Effector memory CD8-positive, alpha-beta T cell (primary cell): ENCODE data around the gene NDUFV1.
"Not testable (repeated sequence)": the region's sequence is repeated elsewhere in the genome, so short reads cannot be mapped to it uniquely, and the experiment has no call there.

Source experiments
- ATAC-seq: fragments of 150-1000 bp; cut with Tn5 transposase; replicated peaks from 2 replicates; pipeline ENCODE4 v1.10.0; 2021; ENCODE audit warnings: mild to moderate bottlenecking, moderate library complexity
- DNase-seq, 3 experiments: peaks; one replicate each; pipeline ENCODE4 v3.0.0; 2021
- H3K27ac Mint-ChIP-seq, 2 donors: one replicate each; pipeline ENCODE4 v1.8.0; 2022; ENCODE audit warnings: mild to moderate bottlenecking in 2 of 2, mixed read lengths in 2 of 2, moderate library complexity in 2 of 2
- H3K27me3 Mint-ChIP-seq, 2 donors: one replicate each; pipeline ENCODE4 v1.8.0; 2022; ENCODE audit warnings: mixed read lengths in 2 of 2
- H3K36me3 Mint-ChIP-seq: one replicate; pipeline ENCODE4 v1.8.0; 2022; ENCODE audit warnings: mild to moderate bottlenecking, moderate library complexity, mixed read lengths; ENCODE audit not compliant: insufficient read depth
- H3K4me1 Mint-ChIP-seq, 2 donors: one replicate each; pipeline ENCODE4 v1.8.0; 2022; ENCODE audit warnings: low read depth in 2 of 2, mixed read lengths in 2 of 2
- H3K4me3 Mint-ChIP-seq, 2 donors: one replicate each; pipeline ENCODE4 v1.8.0; 2022; ENCODE audit warnings: mild to moderate bottlenecking in 2 of 2, mixed read lengths in 2 of 2, moderate library complexity in 2 of 2
- H3K9me3 Mint-ChIP-seq, 2 donors: one replicate each; pipeline ENCODE4 v1.8.0; 2022; ENCODE audit warnings: mixed read lengths in 2 of 2

Gene NDUFV1

DNA sequence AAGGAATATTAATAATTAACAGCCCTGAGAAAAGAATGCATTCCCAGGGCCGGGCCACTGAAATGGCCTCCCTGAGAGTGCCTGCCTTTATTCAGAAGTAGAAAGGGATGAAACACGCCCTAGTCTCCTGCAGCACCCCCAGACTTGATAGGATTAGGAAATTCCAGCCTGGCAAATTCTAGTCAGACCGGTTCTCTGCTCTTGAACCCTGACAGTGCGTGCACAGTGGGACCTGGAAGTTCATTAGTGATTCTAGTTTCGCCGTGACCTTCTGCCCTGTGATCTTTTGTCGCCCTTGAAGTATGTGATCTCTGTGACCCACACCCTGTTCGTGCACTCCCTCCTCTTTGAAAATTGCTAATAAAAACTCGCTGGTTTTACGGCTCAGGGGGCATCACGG lies 25.3 kb upstream of the NDUFV1 start:
- DNase-seq = no peak
- H3K27ac Mint-ChIP-seq = no peak overlapping the region
- ATAC-seq = no peak
- peaks cover 15% of the 10 kb centered on the region for H3K36me3 Mint-ChIP-seq
- no peaks in the 10 kb centered on the region for H3K9me3 Mint-ChIP-seq
- H3K27me3 Mint-ChIP-seq = peaks cover 0 to 13% of the 10 kb centered on the region in 2 donors
- peaks cover 29 to 38% of the 10 kb centered on the region in 2 donors for H3K4me1 Mint-ChIP-seq
- H3K4me3 Mint-ChIP-seq = no peak overlapping the region

DNA sequence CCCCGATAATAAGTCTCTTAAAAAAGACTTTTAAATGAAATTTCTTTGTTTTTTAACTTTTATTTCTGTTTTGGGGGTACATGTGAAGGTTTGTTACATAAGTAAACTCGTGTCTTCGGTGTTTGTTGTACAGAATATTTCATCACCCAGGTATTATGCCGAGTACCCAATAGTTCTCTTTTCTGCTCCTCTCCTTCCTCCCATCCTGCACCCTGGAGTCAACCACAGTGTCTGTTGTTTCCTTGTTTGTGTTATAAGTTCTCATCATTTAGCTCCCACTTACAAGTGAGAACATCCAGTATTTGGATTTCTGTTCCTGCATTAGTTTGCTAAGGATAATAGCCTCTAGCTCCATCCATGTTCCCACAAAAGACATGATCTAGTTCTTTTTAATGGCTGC lies 24.7 kb upstream of the NDUFV1 start:
- H3K4me1 Mint-ChIP-seq = peaks cover 29 to 39% of the 10 kb centered on the region in 2 donors
- no peak for ATAC-seq
- no peaks in the 10 kb centered on the region for H3K9me3 Mint-ChIP-seq
- no peak for DNase-seq
- H3K36me3 Mint-ChIP-seq = peaks cover 20% of the 10 kb centered on the region
- peaks cover 0 to 8% of the 10 kb centered on the region in 2 donors for H3K27me3 Mint-ChIP-seq
- H3K27ac Mint-ChIP-seq = peak overlapping the region in 1 of 2 donors; percentile 54
- H3K4me3 Mint-ChIP-seq = peak overlapping the region; percentile 79 to 85

DNA sequence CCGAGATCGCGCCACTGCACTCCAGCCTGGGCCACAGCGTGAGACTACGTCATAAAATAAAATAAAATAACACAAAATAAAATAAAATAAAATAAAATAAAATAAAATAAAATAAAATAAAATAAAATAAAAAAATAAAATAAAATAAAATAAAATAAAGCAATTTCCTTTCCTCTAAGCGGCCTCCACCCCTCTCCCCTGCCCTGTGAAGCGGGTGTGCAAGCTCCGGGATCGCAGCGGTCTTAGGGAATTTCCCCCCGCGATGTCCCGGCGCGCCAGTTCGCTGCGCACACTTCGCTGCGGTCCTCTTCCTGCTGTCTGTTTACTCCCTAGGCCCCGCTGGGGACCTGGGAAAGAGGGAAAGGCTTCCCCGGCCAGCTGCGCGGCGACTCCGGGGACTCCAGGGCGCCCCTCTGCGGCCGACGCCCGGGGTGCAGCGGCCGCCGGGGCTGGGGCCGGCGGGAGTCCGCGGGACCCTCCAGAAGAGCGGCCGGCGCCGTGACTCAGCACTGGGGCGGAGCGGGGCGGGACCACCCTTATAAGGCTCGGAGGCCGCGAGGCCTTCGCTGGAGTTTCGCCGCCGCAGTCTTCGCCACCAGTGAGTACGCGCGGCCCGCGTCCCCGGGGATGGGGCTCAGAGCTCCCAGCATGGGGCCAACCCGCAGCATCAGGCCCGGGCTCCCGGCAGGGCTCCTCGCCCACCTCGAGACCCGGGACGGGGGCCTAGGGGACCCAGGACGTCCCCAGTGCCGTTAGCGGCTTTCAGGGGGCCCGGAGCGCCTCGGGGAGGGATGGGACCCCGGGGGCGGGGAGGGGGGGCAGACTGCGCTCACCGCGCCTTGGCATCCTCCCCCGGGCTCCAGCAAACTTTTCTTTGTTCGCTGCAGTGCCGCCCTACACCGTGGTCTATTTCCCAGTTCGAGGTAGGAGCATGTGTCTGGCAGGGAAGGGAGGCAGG lies 23.2 kb upstream of the NDUFV1 start, which contains the start of gene GSTP1:
TSS of gene GSTP1 (plus strand) at position 566 of the 958 bp plus-strand sequence. CDS start at position 598, 32 bp downstream.
- no peaks in the 10 kb centered on the region for H3K9me3 Mint-ChIP-seq
- ATAC-seq (peak; percentile 90), DNase-seq (peak; percentile 66 to 70 (median 66))
- peaks cover 20% of the 10 kb centered on the region for H3K36me3 Mint-ChIP-seq
- peaks cover 29 to 43% of the 10 kb centered on the region in 2 donors for H3K4me1 Mint-ChIP-seq
- H3K27me3 Mint-ChIP-seq = no peaks in the 10 kb centered on the region
- H3K4me3 Mint-ChIP-seq = peak within 1 kb of the TSS; percentile 79 to 85
- H3K27ac Mint-ChIP-seq = peak within 1 kb of the TSS; percentile 84 to 88

DNA sequence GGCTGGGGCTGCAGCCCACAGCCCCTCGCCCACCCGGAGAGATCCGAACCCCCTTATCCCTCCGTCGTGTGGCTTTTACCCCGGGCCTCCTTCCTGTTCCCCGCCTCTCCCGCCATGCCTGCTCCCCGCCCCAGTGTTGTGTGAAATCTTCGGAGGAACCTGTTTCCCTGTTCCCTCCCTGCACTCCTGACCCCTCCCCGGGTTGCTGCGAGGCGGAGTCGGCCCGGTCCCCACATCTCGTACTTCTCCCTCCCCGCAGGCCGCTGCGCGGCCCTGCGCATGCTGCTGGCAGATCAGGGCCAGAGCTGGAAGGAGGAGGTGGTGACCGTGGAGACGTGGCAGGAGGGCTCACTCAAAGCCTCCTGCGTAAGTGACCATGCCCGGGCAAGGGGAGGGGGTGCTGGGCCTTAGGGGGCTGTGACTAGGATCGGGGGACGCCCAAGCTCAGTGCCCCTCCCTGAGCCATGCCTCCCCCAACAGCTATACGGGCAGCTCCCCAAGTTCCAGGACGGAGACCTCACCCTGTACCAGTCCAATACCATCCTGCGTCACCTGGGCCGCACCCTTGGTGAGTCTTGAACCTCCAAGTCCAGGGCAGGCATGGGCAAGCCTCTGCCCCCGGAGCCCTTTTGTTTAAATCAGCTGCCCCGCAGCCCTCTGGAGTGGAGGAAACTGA lies 22.4 kb upstream of the NDUFV1 start:
- peak overlapping the region; percentile 79 to 85 for H3K4me3 Mint-ChIP-seq
- H3K4me1 Mint-ChIP-seq = peaks cover 25 to 39% of the 10 kb centered on the region in 2 donors
- H3K9me3 Mint-ChIP-seq = no peaks in the 10 kb centered on the region
- no peaks in the 10 kb centered on the region for H3K27me3 Mint-ChIP-seq
- ATAC-seq (no peak), DNase-seq (no peak)
- H3K36me3 Mint-ChIP-seq = peaks cover 20% of the 10 kb centered on the region
- peak overlapping the region; percentile 84 to 88 for H3K27ac Mint-ChIP-seq

DNA sequence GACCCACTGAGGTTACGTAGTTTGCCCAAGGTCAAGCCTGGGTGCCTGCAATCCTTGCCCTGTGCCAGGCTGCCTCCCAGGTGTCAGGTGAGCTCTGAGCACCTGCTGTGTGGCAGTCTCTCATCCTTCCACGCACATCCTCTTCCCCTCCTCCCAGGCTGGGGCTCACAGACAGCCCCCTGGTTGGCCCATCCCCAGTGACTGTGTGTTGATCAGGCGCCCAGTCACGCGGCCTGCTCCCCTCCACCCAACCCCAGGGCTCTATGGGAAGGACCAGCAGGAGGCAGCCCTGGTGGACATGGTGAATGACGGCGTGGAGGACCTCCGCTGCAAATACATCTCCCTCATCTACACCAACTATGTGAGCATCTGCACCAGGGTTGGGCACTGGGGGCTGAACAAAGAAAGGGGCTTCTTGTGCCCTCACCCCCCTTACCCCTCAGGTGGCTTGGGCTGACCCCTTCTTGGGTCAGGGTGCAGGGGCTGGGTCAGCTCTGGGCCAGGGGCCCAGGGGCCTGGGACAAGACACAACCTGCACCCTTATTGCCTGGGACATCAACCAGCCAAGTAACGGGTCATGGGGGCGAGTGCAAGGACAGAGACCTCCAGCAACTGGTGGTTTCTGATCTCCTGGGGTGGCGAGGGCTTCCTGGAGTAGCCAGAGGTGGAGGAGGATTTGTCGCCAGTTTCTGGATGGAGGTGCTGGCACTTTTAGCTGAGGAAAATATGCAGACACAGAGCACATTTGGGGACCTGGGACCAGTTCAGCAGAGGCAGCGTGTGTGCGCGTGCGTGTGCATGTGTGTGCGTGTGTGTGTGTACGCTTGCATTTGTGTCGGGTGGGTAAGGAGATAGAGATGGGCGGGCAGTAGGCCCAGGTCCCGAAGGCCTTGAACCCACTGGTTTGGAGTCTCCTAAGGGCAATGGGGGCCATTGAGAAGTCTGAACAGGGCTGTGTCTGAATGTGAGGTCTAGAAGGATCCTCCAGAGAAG lies 21.6 kb upstream of the NDUFV1 start:
- DNase-seq (no peak), ATAC-seq (no peak)
- H3K4me3 Mint-ChIP-seq = peak overlapping the region; percentile 79 to 85

DNA sequence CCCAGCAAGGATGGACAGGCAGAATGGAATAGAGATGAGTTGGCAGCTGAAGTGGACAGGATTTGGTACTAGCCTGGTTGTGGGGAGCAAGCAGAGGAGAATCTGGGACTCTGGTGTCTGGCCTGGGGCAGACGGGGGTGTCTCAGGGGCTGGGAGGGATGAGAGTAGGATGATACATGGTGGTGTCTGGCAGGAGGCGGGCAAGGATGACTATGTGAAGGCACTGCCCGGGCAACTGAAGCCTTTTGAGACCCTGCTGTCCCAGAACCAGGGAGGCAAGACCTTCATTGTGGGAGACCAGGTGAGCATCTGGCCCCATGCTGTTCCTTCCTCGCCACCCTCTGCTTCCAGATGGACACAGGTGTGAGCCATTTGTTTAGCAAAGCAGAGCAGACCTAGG lies 20.8 kb upstream of the NDUFV1 start:
- H3K4me3 Mint-ChIP-seq = peak overlapping the region in 1 of 2 donors; percentile 85
- H3K36me3 Mint-ChIP-seq = peaks cover 20% of the 10 kb centered on the region
- H3K9me3 Mint-ChIP-seq = no peaks in the 10 kb centered on the region
- no peak for DNase-seq
- no peaks in the 10 kb centered on the region for H3K27me3 Mint-ChIP-seq
- peak overlapping the region in 1 of 2 donors; percentile 84 for H3K27ac Mint-ChIP-seq
- peaks cover 23 to 34% of the 10 kb centered on the region in 2 donors for H3K4me1 Mint-ChIP-seq
- ATAC-seq = no peak

More for the DNA sequence above, 21.6 kb upstream of the NDUFV1 start:
- Mint-ChIP-seq H3K27me3 (no peaks in the 10 kb centered on the region), H3K36me3 (peaks cover 20% of the 10 kb centered on the region), H3K4me1 (peaks cover 23 to 34% of the 10 kb centered on the region in 2 donors), H3K9me3 (no peaks in the 10 kb centered on the region), H3K27ac (peak overlapping the region; percentile 84 to 88)

DNA sequence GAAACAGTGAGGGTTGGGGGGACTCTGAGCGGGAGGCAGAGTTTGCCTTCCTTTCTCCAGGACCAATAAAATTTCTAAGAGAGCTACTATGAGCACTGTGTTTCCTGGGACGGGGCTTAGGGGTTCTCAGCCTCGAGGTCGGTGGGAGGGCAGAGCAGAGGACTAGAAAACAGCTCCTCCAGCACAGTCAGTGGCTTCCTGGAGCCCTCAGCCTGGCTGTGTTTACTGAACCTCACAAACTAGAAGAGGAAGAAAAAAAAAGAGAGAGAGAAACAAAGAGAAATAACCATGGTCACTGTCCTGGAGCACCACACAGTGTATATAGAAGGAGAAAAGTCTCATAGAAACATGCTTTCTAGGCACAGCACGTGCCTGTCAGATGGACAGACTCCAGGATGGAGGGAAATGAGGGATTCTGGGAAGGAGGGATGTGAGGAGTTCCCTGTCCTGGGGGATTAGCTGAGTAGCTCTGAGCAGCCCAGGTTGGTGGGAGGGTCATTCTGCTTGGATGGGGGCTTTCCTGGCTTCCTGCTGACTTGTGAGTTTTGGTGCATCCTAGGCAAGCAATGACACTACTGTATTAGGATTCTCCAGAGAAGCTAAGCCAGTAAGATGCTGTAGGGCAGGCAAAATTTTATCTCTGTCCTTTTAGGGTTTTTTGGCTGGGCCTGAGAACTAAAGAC lies 20.0 kb upstream of the NDUFV1 start:
- Mint-ChIP-seq H3K4me1 (peaks cover 23 to 34% of the 10 kb centered on the region in 2 donors), H3K9me3 (no peaks in the 10 kb centered on the region), H3K27me3 (no peaks in the 10 kb centered on the region), H3K27ac (peak overlapping the region; percentile 74 to 84), H3K36me3 (peaks cover 20% of the 10 kb centered on the region), H3K4me3 (no peak overlapping the region)
- ATAC-seq = no peak
- DNase-seq = no peak

DNA sequence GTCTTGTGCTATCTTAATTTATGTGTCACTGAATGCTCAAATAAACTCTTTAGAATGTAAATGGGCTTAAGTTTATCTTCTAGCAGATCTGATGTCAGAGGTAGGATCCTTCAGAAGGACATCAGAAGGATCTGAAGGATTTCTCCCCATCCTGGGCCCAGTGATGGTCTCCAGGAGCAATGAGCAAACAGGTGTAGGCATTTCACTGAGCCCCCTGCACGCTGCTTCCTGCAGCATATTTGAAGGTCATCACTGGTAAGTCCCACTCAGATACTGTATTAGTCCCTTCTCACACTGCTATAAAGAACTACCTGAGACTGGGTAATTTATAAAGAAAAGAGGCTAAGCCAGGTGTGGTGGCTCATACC lies 18.6 kb upstream of the NDUFV1 start:
- Mint-ChIP-seq H3K36me3 (peaks cover 16% of the 10 kb centered on the region), H3K27me3 (no peaks in the 10 kb centered on the region), H3K9me3 (no peaks in the 10 kb centered on the region), H3K27ac (peak overlapping the region in 1 of 2 donors; percentile 36), H3K4me1 (peaks cover 12 to 26% of the 10 kb centered on the region in 2 donors), H3K4me3 (no peak overlapping the region)
- ATAC-seq (no peak), DNase-seq (no peak)

DNA sequence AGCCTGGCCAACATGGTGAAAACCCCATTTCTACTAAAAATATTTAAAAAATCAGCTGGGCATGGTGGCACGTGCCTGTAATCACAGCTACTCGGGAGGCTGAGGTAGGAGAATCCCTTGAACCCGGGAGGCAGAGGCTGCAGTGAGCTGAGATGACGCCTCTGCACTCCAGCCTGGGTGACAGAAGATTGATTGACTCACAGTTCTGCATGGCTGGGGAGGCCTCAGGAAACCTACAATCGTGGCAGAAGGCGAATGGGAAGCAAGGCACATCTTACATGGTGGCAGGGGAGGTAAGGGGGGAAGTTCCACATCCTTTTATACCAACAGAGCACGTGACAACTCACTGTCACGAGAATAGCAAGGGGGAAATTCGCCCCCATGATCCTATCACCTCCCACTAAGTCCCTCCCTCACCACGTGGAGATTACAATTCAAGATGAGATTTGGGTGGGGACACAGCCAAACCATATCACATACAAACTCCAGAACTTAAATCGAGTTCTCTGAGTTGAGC lies 17.8 kb upstream of the NDUFV1 start:
- not testable (repeated sequence) for H3K27ac Mint-ChIP-seq, H3K4me3 Mint-ChIP-seq, DNase-seq, ATAC-seq, H3K9me3 Mint-ChIP-seq, H3K27me3 Mint-ChIP-seq
- peaks cover 9 to 24% of the 10 kb centered on the region in 2 donors for H3K4me1 Mint-ChIP-seq
- H3K36me3 Mint-ChIP-seq = peaks cover 16% of the 10 kb centered on the region

DNA sequence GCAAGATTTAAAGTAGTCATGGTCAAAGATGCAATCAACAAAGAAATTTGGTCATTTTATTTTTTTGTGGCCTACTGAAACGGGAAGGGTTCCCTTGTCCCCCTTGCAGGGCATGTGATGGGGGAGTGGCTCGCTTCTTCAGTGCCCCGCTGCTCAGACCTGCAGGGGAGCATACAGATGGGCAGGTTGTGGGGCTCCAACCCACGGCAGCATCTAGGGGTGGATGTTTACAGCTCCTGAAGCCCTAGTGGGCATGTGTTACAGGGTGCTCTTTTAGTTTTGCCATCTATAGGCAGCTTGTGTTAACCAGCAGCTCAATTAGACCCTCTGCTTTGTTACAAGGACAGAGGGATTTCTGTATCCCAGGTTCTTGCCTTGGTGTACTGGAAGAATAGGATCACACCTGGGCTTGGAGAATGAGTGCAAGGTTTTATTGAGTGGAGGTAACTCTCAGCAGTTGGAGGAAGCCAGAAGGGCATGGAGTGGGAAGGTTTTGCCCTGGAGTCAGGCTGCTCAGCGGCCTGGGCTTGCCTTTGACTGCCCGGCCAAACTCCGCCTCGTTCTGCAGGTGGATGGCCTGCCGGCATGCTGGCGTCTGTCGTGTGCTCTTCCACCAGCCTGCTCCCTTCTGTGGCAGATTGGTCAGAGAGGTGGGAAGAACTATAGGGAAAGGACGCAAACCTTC lies 13.7 kb upstream of the NDUFV1 start:
- peaks cover 4% of the 10 kb centered on the region for H3K36me3 Mint-ChIP-seq

DNA sequence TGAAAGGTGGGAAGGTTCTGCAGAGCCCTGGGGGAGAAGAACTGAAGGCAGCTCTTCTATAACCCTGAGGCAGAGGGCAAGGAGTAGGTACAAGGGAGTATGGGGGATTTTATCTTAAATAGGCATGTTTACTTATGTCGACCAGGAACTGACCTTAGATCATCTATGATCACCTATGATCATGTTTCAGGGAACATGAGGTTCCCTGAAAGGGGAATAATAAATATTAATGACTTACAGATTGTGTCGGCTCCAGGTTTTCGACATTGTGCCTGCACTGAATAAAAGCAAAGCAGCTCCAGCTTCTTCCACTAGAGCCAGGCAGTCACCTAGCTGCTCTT lies 13.2 kb upstream of the NDUFV1 start:
- Mint-ChIP-seq H3K4me1 (no peaks in the 10 kb centered on the region), H3K27ac (no peak overlapping the region)
- ATAC-seq = no peak

More for the DNA sequence above, 13.7 kb upstream of the NDUFV1 start:
- DNase-seq (no peak), ATAC-seq (no peak)
- peaks cover 0 to 2% of the 10 kb centered on the region in 2 donors for H3K4me1 Mint-ChIP-seq
- H3K27ac Mint-ChIP-seq = no peak overlapping the region
- no peaks in the 10 kb centered on the region for H3K27me3 Mint-ChIP-seq
- no peak overlapping the region for H3K4me3 Mint-ChIP-seq
- H3K9me3 Mint-ChIP-seq = no peaks in the 10 kb centered on the region

DNA sequence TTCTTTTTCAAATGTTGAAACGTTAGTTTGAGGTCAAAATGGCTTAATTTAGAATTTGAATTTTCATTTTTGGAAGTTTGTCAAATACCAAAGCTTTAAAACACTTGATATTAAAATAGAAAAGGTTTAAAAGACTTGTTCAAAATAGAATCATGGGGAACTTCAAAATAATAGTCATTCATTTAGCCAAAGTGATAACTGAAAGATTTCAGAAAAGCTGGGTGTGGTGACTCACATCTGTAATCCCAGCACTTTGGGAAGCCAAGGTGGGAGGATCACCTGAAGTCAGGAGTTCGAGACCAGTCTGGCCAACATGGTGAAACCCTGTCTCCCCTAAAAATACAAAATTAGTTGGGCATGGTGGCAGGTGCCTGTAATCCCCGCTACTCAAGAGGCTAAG lies 12.3 kb upstream of the NDUFV1 start:
- ATAC-seq = no peak
- H3K27me3 Mint-ChIP-seq = no peaks in the 10 kb centered on the region
- peaks cover 4% of the 10 kb centered on the region for H3K36me3 Mint-ChIP-seq
- no peak overlapping the region for H3K4me3 Mint-ChIP-seq
- no peaks in the 10 kb centered on the region for H3K4me1 Mint-ChIP-seq
- H3K9me3 Mint-ChIP-seq = no peaks in the 10 kb centered on the region
- H3K27ac Mint-ChIP-seq = no peak overlapping the region
- DNase-seq = no peak

More for the DNA sequence above, 13.2 kb upstream of the NDUFV1 start:
- H3K4me3 Mint-ChIP-seq = no peak overlapping the region
- H3K27me3 Mint-ChIP-seq = no peaks in the 10 kb centered on the region
- peaks cover 4% of the 10 kb centered on the region for H3K36me3 Mint-ChIP-seq
- DNase-seq = no peak
- H3K9me3 Mint-ChIP-seq = no peaks in the 10 kb centered on the region
